ENCODE results near the gene DCAF17. TPM values are rescaled to one million over a fixed set of nuclear protein-coding genes. Genes with fewer than 3 reads are reported as not detected.
"Not testable (repeated sequence)": the region's sequence is repeated elsewhere in the genome, so short reads cannot be mapped to it uniquely, and the experiment has no call there.

Gene DCAF17
- total RNA-seq, 1 experiment from 2014 or later, result 21.2 TPM

- peaks cover 8% of the 10 kb centered on the region for H3K4me1 ChIP-seq (replicated peaks)
- no peaks in the 10 kb centered on the region for H3K9me3 ChIP-seq (replicated peaks)
- H3K27me3 ChIP-seq (replicated peaks), result no peaks in the 10 kb centered on the region
- no peaks in the 10 kb centered on the region for H3K36me3 ChIP-seq
- peak; percentile 71 to 92 for DNase-seq (ENCODE audit: low read depth in 1 of 2, low spot score in 2 of 2)
- no peak overlapping the region for H3K4me3 ChIP-seq
- no peak overlapping the region for H3K27ac ChIP-seq
Observed at GRCh38 chr2:171416009-171416926, 17.8 kb upstream of the DCAF17 start.

DNA sequence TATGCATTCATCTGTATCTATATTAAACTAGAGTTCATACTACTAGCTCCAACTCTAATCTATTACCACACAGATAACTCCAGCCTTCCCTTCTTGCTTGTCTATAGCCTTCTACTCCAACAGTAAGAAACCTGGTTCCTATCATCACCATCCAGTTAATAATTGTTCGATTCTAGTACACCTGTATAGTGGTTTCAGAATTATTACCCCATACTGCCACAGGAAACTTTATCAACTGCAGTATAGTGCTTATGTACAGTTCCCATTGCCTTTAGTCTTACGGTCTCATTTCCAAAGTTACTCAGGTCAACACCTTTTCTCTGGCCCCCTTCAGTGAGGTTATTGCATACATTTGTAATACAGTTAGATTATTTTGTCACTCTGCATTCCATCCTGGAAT, 14.7 kb upstream of the DCAF17 start:
- H3K27ac ChIP-seq, result no peak overlapping the region
- no peak for DNase-seq (ENCODE audit: low read depth in 1 of 2, low spot score in 2 of 2)
- no peaks in the 10 kb centered on the region for H3K27me3 ChIP-seq (replicated peaks)
- no peaks in the 10 kb centered on the region for H3K36me3 ChIP-seq
- peaks cover 11% of the 10 kb centered on the region; the same call in 1 of the 2 replicates for H3K9me3 ChIP-seq (replicated peaks)
- no peak overlapping the region for H3K4me3 ChIP-seq
- peaks cover 4% of the 10 kb centered on the region for H3K4me1 ChIP-seq (replicated peaks)

DNA sequence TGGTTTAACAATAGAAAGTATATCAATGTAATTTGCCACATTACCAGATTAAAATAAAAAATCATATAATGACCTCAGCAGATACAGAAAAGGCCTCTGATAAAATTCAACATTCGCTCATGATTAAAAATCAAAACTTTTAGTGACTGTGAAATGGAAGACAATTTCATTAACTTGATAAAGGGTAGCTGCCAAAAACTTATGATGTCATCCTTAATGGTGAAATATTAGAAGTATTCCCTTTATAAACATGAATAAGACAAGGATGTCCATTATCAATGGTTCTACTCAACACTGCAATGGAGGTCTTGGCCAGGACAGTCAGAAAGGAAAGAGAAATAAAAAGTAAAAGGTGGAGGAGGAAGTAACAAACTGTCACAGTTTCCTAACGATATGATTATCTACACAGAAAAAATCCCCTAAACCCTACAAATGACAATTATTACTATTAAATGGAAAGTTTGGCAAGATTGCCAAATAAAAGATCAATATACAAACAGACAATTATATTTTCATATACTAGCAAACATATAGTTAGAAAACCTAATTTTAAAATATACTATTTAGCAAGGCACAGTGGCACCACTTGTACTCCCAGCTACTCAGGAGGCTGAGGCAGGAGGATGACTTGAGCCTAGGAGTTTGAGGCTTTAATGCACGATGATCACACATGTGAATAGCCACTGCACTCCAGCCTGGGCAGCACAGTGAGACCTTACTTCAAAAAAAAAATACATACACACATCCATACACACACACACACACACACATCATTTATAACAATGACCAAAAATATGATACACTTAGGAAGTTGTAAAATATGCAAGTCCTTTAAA, 13.1 kb upstream of the DCAF17 start:
- H3K4me3 ChIP-seq, result no peak overlapping the region
- no peak overlapping the region for H3K27ac ChIP-seq
- H3K4me1 ChIP-seq (replicated peaks), result peaks cover under 1% of the 10 kb centered on the region
- H3K36me3 ChIP-seq, result no peaks in the 10 kb centered on the region
- no peak for DNase-seq (ENCODE audit: low read depth in 1 of 2, low spot score in 2 of 2)
- H3K27me3 ChIP-seq (replicated peaks), result no peaks in the 10 kb centered on the region
- peaks cover 13% of the 10 kb centered on the region; the same call in 1 of the 2 replicates for H3K9me3 ChIP-seq (replicated peaks)

DNA sequence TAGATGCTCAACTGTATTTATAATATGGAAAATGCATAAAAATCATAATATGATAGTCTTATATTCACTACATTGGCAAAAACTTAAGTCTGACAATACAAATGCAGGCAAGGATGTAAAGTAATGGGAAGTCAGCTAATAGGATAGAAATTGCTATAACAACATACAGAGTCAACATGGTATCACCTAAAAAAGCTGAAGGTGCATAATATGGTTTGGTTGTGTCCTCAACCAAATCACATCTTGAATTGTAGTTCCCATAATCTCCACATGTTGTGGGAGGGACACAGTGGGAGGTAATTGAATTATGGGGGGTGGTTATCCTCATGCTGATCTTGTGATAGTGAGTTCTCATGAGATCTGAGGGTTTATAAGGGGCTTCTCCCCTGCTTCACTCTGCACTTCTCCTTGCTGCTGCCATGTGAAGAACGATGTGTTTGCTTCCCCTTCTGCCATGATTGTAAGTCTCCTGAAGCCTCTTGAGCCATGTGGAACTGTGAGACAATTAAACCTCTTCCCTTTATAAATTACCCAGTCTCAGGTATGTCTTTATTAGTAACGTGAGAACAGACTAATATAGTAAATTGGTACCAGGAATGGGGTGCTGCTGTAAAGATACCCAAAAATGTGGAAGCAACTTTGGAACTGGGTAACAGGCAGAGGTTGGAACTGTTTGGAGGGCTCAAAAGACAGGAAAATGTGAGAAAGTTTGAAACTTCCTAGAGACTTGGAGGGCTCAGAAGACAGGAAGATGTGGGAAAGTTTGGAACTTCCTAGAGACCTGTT, 11.1 kb upstream of the DCAF17 start:
- DNase-seq (ENCODE audit: low read depth in 1 of 2, low spot score in 2 of 2); H3K36me3 ChIP-seq; H3K27me3 ChIP-seq (replicated peaks); H3K4me1 ChIP-seq (replicated peaks); H3K4me3 ChIP-seq; H3K27ac ChIP-seq: not testable (repeated sequence)
- peaks cover 13% of the 10 kb centered on the region; the same call in 1 of the 2 replicates for H3K9me3 ChIP-seq (replicated peaks)

GRCh38 chr2:171430516-171431410, 3.3 kb upstream of the DCAF17 start:
- peaks cover 10% of the 10 kb centered on the region for H3K4me1 ChIP-seq (replicated peaks)
- DNase-seq (ENCODE audit: low read depth in 1 of 2, low spot score in 2 of 2), result no peak
- H3K36me3 ChIP-seq, result peaks cover 8% of the 10 kb centered on the region
- H3K27ac ChIP-seq, result no peak overlapping the region
- H3K9me3 ChIP-seq (replicated peaks), result peaks cover under 1% of the 10 kb centered on the region
- H3K4me3 ChIP-seq, result no peak overlapping the region
- no peaks in the 10 kb centered on the region for H3K27me3 ChIP-seq (replicated peaks)

GRCh38 chr2:171431677-171432167, 2.3 kb upstream of the DCAF17 start:
- no peak overlapping the region for H3K27ac ChIP-seq
- H3K9me3 ChIP-seq (replicated peaks), result peaks cover 6% of the 10 kb centered on the region
- DNase-seq (ENCODE audit: low read depth in 1 of 2, low spot score in 2 of 2), result no peak
- peaks cover 18% of the 10 kb centered on the region for H3K36me3 ChIP-seq
- H3K4me3 ChIP-seq, result no peak overlapping the region
- H3K27me3 ChIP-seq (replicated peaks), result no peaks in the 10 kb centered on the region
- peaks cover 10% of the 10 kb centered on the region for H3K4me1 ChIP-seq (replicated peaks)

DNA sequence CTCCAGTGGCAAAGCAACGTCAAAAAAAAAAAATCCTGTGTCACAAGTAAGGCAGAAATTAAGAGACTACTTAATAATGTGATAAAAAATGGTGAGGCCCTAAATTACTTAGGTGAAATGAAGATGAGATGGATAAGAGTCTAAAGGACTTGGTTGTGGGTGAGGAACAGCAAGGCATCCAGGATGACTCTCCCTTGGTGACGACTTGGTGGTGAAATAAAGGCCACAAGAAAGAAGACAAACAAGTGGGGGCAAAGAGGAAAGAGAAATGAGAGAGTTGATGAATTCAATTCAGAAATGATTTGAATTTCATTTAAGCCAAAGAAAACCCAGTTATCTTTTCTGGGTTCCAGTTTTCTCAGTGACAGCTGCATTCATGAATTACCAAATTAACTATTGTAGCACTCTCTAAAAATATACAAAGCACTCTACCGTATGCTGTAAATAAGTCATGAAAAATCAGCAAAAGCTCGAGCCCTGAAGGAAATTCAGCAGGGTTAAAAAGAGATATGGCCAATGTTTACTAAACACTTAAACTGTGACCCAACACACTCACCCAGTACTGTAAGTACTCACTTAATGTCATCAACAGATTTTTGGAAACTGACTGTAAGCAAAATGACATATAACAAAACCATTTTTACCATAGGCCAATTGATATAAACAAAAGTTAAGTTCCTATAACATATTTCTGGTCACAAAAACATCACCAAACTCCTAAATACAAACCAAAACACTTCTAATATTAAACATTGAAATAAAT, 1.6 kb upstream of the DCAF17 start:
- no peak overlapping the region for H3K27ac ChIP-seq
- no peak for DNase-seq (ENCODE audit: low read depth in 1 of 2, low spot score in 2 of 2)
- H3K4me1 ChIP-seq (replicated peaks), result peaks cover 10% of the 10 kb centered on the region
- peaks cover 8% of the 10 kb centered on the region for H3K9me3 ChIP-seq (replicated peaks)
- no peak overlapping the region for H3K4me3 ChIP-seq
- H3K27me3 ChIP-seq (replicated peaks), result no peaks in the 10 kb centered on the region
- peaks cover 25% of the 10 kb centered on the region for H3K36me3 ChIP-seq

- no peak for DNase-seq (ENCODE audit: low read depth in 1 of 2, low spot score in 2 of 2)
- H3K36me3 ChIP-seq, result peaks cover 32% of the 10 kb centered on the region
Observed at GRCh38 chr2:171432969-171433762, 860 bp upstream of the DCAF17 start.

DNA sequence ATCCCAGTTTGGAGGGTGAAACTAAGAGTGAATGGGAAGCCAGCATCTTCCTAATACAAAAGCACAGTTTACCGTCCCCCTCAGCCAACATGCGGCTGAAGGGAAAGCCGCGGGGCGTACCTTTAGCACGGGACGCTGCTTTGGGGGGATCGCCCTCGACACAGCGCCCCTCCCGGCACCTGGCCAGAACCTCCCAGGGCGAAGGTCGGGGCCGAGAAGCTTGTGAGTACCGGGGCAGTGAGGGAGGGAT, 338 bp upstream of the DCAF17 start, which contains the start of gene METTL8:
Gene METTL8, minus strand, starts transcription at position 228 of the 250 bp plus-strand sequence. CDS start 41,805 bp downstream, outside the sequence.
- peaks cover 38% of the 10 kb centered on the region for H3K36me3 ChIP-seq
- H3K9me3 ChIP-seq (replicated peaks), result peaks cover 8% of the 10 kb centered on the region
- no peaks in the 10 kb centered on the region for H3K27me3 ChIP-seq (replicated peaks)
- peak within 1 kb of the TSS; percentile 79 for H3K27ac ChIP-seq
- DNase-seq (ENCODE audit: low read depth in 1 of 2, low spot score in 2 of 2), result no peak
- peak within 1 kb of the TSS; percentile 71 for H3K4me3 ChIP-seq
- peaks cover 10% of the 10 kb centered on the region for H3K4me1 ChIP-seq (replicated peaks)

More at GRCh38 chr2:171432969-171433762, 860 bp upstream of the DCAF17 start:
- Histone ChIP-seq H3K4me1 (replicated peaks) (peaks cover 10% of the 10 kb centered on the region), H3K27me3 (replicated peaks) (no peaks in the 10 kb centered on the region), H3K4me3 (peak overlapping the region; percentile 71), H3K9me3 (replicated peaks) (peaks cover 8% of the 10 kb centered on the region), H3K27ac (peak overlapping the region; percentile 48)

DNA sequence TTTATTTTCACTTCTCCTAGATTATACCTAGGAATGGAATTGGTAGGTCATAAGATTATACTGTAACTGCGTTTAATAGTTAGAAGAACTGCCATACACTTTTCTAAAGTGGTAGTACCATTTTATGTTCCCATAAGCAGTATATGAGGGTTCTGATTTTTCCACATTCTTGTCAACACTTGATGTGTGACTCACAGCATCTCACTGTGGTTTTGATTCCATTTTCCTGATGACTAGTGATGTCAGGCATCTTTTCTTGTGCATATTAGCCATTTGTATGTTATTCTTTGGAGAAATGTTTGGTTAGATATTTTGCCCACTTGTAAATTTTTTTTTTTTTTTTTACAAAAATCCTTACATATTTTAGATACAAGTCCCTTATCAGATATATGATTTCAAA, 2.3 kb downstream of the DCAF17 start:
- DNase-seq (ENCODE audit: low read depth in 1 of 2, low spot score in 2 of 2), result peak in 1 of 2 experiments; percentile 49
- H3K4me1 ChIP-seq (replicated peaks), result peaks cover 10% of the 10 kb centered on the region
- no peak overlapping the region for H3K27ac ChIP-seq
- H3K9me3 ChIP-seq (replicated peaks), result peaks cover 8% of the 10 kb centered on the region
- peaks cover 60% of the 10 kb centered on the region for H3K36me3 ChIP-seq
- no peaks in the 10 kb centered on the region for H3K27me3 ChIP-seq (replicated peaks)
- no peak overlapping the region for H3K4me3 ChIP-seq

DNA sequence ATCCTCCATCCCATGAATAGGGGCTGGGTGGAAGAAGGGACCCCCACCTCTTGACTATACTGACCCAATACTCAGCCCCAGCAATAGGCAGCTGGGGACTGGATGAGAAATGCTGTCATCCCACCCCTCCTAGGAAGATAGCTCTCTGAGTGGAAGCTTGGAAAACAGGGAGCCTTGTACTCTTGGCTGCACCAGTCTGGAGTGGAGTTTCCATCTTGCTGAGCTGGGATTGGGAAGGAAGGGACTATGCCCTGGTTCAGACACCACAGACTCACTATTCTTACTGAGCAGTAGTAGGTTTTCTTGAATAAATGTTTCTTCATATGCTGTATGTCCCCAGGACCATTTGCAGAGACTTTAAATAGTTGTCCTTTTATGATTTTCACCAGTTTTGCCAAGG, 7.4 kb downstream of the DCAF17 start:
- Histone ChIP-seq H3K36me3 (peaks cover 66% of the 10 kb centered on the region), H3K4me3 (no peak overlapping the region), H3K27me3 (replicated peaks) (no peaks in the 10 kb centered on the region), H3K4me1 (replicated peaks) (no peaks in the 10 kb centered on the region), H3K9me3 (replicated peaks) (peaks cover 3% of the 10 kb centered on the region; the same call in 1 of the 2 replicates), H3K27ac (no peak overlapping the region)
- no peak for DNase-seq (ENCODE audit: low read depth in 1 of 2, low spot score in 2 of 2)

All from SJSA1 (cell line).